Diencephalon (tissue), 1 donor: Measurements from ENCODE around the gene DCD. TPM values are rescaled to one million over a fixed set of nuclear protein-coding genes. Genes with fewer than 3 reads are reported as not detected.

Experiments
- total RNA-seq: library from RNA; depleted of rRNA; stranded (reverse); fragments of >200 nt; gene quantifications from one replicate; pipeline ENCODE4 v1.2.3, GENCODE V29; 2014

DCD gene
- not detected for total RNA-seq

GRCh38 chr12:54648265-54648664 is at the start of gene DCD:
Gene DCD, minus strand, starts transcription at chr12:54648365. Its CDS starts 62 bp downstream, at chr12:54648303.

GRCh38 chr12:54634795-54635194 is 13.4 kb downstream of the DCD start, which contains the start of gene LACRT:
Gene LACRT, minus strand, starts transcription at chr12:54634895. Its CDS starts 54 bp downstream, at chr12:54634841.

Other genes with a start within 250 kb of the DCD start
- 6.7 TPM for gene ITGA5, start 229.1 kb downstream of the DCD start, total RNA-seq
- gene GTSF1, start 174.8 kb downstream of the DCD start, total RNA-seq, result not detected
- gene NCKAP1L, start 150.6 kb downstream of the DCD start, total RNA-seq, result 10.4 TPM
- gene PDE1B, start 98.8 kb downstream of the DCD start, total RNA-seq, result 25.6 TPM
- gene PPP1R1A, start 59.7 kb downstream of the DCD start, total RNA-seq, result 31.8 TPM
- not detected for gene LACRT, start 13.5 kb downstream of the DCD start, total RNA-seq
- gene MUCL1, start 206.2 kb upstream of the DCD start, total RNA-seq, result not detected